Renal cortical epithelial cell (primary cell): ENCODE data around the gene IQCE. TPM values are rescaled to one million over a fixed set of nuclear protein-coding genes. Genes with fewer than 3 reads are reported as not detected.

Experiments used
- DNase-seq: peaks from one replicate; pipeline ENCODE4 v3.0.0-alpha.2; 2011; ENCODE audit warnings: low read depth
- total RNA-seq: library from RNA; depleted of rRNA; stranded (reverse); fragments of >200 nt; gene quantifications from 2 replicates; pipeline ENCODE4 v1.2.3, GENCODE V29; 2014

The IQCE gene
- total RNA-seq, 1 donor from 2014 or later, result 25.8 TPM

- no peak for DNase-seq
These were observed 88.1 kb downstream of the IQCE start for GRCh38 chr7:2646680-2647571.

GRCh38 chr7:2647594-2648172 lies 88.9 kb downstream of the IQCE start:
- DNase-seq, result no peak

- no peak for DNase-seq
These were observed 90.5 kb downstream of the IQCE start for GRCh38 chr7:2649139-2649838.

- DNase-seq, result no peak
These were observed 91.2 kb downstream of the IQCE start for GRCh38 chr7:2649991-2650390.

- DNase-seq, result no peak
These were observed 91.7 kb downstream of the IQCE start for GRCh38 chr7:2650451-2650850.

GRCh38 chr7:2651336-2651735 lies 92.6 kb downstream of the IQCE start:
- DNase-seq, result no peak

GRCh38 chr7:2651847-2652735 lies 93.3 kb downstream of the IQCE start:
- no peak for DNase-seq

- no peak for DNase-seq
These were observed 93.9 kb downstream of the IQCE start for GRCh38 chr7:2652736-2653060.

GRCh38 chr7:2654059-2654458 lies 95.3 kb downstream of the IQCE start:
- no peak for DNase-seq

- no peak for DNase-seq
These were observed 97.3 kb downstream of the IQCE start for GRCh38 chr7:2655870-2656614.

GRCh38 chr7:2657208-2657607 lies 98.4 kb downstream of the IQCE start:
- DNase-seq, result no peak

- DNase-seq, result no peak
These were observed 99.3 kb downstream of the IQCE start for GRCh38 chr7:2657920-2658671.

GRCh38 chr7:2658941-2659340 lies 100.2 kb downstream of the IQCE start:
- no peak for DNase-seq

- no peak for DNase-seq
These were observed 101.0 kb downstream of the IQCE start for GRCh38 chr7:2659556-2660358.

GRCh38 chr7:2660359-2661095 lies 101.7 kb downstream of the IQCE start:
- DNase-seq, result no peak

GRCh38 chr7:2661096-2661449 lies 102.3 kb downstream of the IQCE start:
- DNase-seq, result no peak

- DNase-seq, result no peak
These were observed 103.0 kb downstream of the IQCE start for GRCh38 chr7:2661602-2662272.
